Gastrocnemius medialis (tissue), 4 donors: Measurements from ENCODE around the gene CACNG5.

ENCODE experiments used
- POLR2A ChIP-seq, 2 donors: fragments of 450-650 bp; IDR thresholded peaks; one replicate each; pipeline ENCODE4 v1.6.1; 2017; ENCODE audit warnings: antibody characterized with exemption in 2 of 2, mild to moderate bottlenecking in 2 of 2, moderate library complexity in 2 of 2
- TF ChIP-seq, protein P1 (sequence below), 5 experiments: fragments of 450-650 bp in 3 of 5; fragments of 200-600 bp in 2 of 5; sonication (generic) in 2 of 5; IDR thresholded peaks in 4 of 5; conservative IDR thresholded peaks in 1 of 5; 1 replicate in 4 of 5; 2 replicates in 1 of 5; pipeline ENCODE4 v1.5.1; 2016 to 2019; ENCODE audit warnings: antibody characterized with exemption in 5 of 5, mild to moderate bottlenecking in 3 of 5, moderate library complexity in 3 of 5

DNA sequence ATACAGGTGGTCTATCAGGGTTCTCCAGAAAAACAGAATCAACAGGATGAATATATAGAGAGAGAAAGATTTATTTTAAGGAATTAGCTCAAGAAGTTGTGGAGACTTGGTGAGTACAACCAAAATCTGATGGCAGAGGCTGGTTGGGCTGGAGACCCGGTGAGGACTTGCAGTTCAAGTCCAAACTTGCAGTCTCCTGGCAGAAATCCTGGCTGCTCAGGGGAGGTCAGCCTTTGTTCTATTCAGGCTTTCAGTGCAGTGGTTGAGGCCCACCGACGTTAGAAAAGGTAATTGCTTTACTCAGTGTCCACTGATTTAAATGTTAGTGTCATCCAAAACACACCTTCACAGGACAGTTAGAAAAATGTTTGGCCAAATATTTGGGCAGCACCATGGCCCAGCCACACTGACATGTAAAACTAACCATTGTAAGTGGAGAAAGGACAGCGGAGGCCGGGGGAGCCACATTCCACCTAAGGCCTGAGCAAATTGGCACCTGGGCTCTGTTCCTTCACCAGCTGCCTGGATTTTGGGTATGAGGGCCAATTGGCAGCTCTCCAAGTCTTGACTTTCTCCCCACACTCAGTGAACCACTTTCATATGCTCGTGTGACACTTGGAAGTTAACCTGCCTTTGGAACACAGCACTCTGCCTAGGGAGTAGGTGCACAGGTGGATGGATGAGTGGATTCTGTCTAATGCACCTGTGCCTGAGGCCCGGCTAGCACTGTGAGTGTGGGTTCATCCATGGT, 54.7 kb downstream of the CACNG5 start:
- no peak for TF ChIP-seq POLR2A (IDR thresholded peaks at IDR 0.05)
- TF ChIP-seq, protein P1, sequence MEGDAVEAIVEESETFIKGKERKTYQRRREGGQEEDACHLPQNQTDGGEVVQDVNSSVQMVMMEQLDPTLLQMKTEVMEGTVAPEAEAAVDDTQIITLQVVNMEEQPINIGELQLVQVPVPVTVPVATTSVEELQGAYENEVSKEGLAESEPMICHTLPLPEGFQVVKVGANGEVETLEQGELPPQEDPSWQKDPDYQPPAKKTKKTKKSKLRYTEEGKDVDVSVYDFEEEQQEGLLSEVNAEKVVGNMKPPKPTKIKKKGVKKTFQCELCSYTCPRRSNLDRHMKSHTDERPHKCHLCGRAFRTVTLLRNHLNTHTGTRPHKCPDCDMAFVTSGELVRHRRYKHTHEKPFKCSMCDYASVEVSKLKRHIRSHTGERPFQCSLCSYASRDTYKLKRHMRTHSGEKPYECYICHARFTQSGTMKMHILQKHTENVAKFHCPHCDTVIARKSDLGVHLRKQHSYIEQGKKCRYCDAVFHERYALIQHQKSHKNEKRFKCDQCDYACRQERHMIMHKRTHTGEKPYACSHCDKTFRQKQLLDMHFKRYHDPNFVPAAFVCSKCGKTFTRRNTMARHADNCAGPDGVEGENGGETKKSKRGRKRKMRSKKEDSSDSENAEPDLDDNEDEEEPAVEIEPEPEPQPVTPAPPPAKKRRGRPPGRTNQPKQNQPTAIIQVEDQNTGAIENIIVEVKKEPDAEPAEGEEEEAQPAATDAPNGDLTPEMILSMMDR (IDR thresholded peaks at IDR 0.05 in 4 of 5, conservative IDR thresholded peaks at IDR 0.05 in 1 of 5): no peak
